Stomach (tissue), 9 donors: ENCODE data around the gene WNT3. TPM values are rescaled to one million over a fixed set of nuclear protein-coding genes. Genes with fewer than 3 reads are reported as not detected.

Source experiments
- DNase-seq, 2 donors: peaks; one replicate each; pipeline versions ENCODE4 v3.0.0 to v3.0.0-alpha.2; 2013 to 2019
- H3K27ac ChIP-seq, 5 donors: fragments of 200-600 bp in 4 of 5; sonication (generic) in 4 of 5; one replicate each; pipeline ENCODE4 v1.5.1; 2013 to 2019; ENCODE audit warnings: mild to moderate bottlenecking in 1 of 5, moderate library complexity in 1 of 5
- H3K27me3 ChIP-seq, 3 donors: fragments of 200-600 bp; sonication (generic); one replicate each; pipeline ENCODE4 v1.5.1; 2017 to 2019; ENCODE audit warnings: mixed run types in 1 of 3
- H3K36me3 ChIP-seq, 4 donors: fragments of 200-600 bp; sonication (generic); 1 replicate in 3 of 4; 2 replicates in 1 of 4; pipeline ENCODE4 v1.5.1; 2016 to 2019
- H3K4me1 ChIP-seq, 4 donors: fragments of 200-600 bp; sonication (generic); one replicate each; pipeline ENCODE4 v1.5.1; 2016 to 2019
- H3K4me3 ChIP-seq, 4 donors: fragments of 200-600 bp; sonication (generic) in 3 of 4; one replicate each; pipeline ENCODE4 v1.5.1; 2016 to 2019; ENCODE audit warnings: mild to moderate bottlenecking in 1 of 4
- H3K9me3 ChIP-seq, 4 donors: fragments of 200-600 bp; sonication (generic); one replicate each; pipeline ENCODE4 v1.5.1; 2016 to 2019
- EP300 ChIP-seq: sonication (generic); formaldehyde crosslinking; IDR thresholded peaks from one replicate; pipeline ENCODE4 v1.6.1; 2017; ENCODE audit warnings: antibody characterized with exemption
- POLR2A ChIP-seq, 4 donors: fragments of 450-650 bp; IDR thresholded peaks; one replicate each; pipeline ENCODE4 v1.6.1; 2016; ENCODE audit warnings: antibody characterized with exemption in 4 of 4, control low read depth in 2 of 4, mild to moderate bottlenecking in 1 of 4, moderate library complexity in 1 of 4
- POLR2AphosphoS5 ChIP-seq, 3 donors: sonication (generic); formaldehyde crosslinking; IDR thresholded peaks; one replicate each; pipeline ENCODE4 v1.6.1; 2016; ENCODE audit warnings: antibody characterized with exemption in 3 of 3
- WGBS, 5 donors: extraction: QIAGEN DNeasy Blood & Tissue Kit in 3 of 5; methylation state at CpG; one replicate each; pipeline versions ENCODE4 v1.1.5 to v1.1.7; 2013 to 2018; 5-methylcytosine and 5-hydroxymethylcytosine counted together
- intact Hi-C: fragments of 100-400 bp; cut with DNase I; formaldehyde crosslinking; loops from one replicate; pipeline ENCODE4 v1.15.1; 2023; ENCODE audit warnings: low total_unique reads
- polyA plus RNA-seq, 3 donors: library from polyadenylated mRNA; stranded (reverse); fragments of 200-250 nt; gene quantifications; one replicate each; pipeline ENCODE4 v1.2.3, GENCODE V29; 2013
- total RNA-seq, 5 donors: library from RNA; depleted of rRNA; stranded (reverse); fragments of >200 nt; gene quantifications; one replicate each; pipeline versions ENCODE4 v1.1.0 to v1.2.3, GENCODE V29; 2014 to 2016
- TF ChIP-seq, protein P1 (sequence below), 7 experiments: fragments of 450-650 bp in 4 of 7; fragments of 200-600 bp in 3 of 7; sonication (generic) in 3 of 7; IDR thresholded peaks; one replicate each; pipeline ENCODE4 v1.5.1; 2016 to 2019; ENCODE audit warnings: antibody characterized with exemption in 7 of 7, control low read depth in 2 of 7, mild to moderate bottlenecking in 1 of 7
- donor health status: healthy with polysubstance abuse.
- donor health status: Bipolar disorder and iron deficiency.
- donor health status: healthy.

The WNT3 gene
- total and polyA plus RNA-seq, 8 donors = 0.14 to 0.73 (median 0.34) TPM; not detected in 2

DNA sequence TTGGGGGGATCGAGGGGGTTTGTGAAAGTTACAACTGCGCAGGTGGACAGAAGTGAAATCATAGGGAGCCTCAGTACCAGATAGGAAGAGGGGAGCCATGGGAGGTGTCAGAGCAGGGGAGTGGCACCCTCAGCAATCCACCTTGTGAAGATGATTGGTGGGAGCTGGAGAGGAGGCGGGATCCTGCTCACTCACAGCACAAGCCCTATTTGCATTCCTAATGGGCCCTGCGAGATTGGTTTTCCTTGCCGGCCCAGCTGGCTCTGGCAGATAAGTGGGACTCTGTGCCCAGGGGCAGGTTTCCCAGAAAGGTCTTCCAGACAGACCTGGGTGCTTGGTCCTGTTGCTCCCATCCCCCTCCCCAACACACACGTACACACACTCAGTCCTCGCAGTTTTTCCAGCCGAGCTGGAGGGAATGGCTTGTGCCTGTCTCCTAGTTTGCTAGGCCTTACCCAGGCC is 9.4 kb downstream of the WNT3 start:
- peaks cover 0 to 37% (median 9%) of the 10 kb centered on the region in 3 donors for H3K27me3 ChIP-seq
- no peak overlapping the region for H3K4me3 ChIP-seq
- no peak overlapping the region for H3K27ac ChIP-seq
- TF ChIP-seq EP300 = no peak
- no peak for TF ChIP-seq POLR2AphosphoS5 (IDR thresholded peaks at IDR 0.05)
- no peak for TF ChIP-seq POLR2A (IDR thresholded peaks at IDR 0.05)
- TF ChIP-seq, protein P1, sequence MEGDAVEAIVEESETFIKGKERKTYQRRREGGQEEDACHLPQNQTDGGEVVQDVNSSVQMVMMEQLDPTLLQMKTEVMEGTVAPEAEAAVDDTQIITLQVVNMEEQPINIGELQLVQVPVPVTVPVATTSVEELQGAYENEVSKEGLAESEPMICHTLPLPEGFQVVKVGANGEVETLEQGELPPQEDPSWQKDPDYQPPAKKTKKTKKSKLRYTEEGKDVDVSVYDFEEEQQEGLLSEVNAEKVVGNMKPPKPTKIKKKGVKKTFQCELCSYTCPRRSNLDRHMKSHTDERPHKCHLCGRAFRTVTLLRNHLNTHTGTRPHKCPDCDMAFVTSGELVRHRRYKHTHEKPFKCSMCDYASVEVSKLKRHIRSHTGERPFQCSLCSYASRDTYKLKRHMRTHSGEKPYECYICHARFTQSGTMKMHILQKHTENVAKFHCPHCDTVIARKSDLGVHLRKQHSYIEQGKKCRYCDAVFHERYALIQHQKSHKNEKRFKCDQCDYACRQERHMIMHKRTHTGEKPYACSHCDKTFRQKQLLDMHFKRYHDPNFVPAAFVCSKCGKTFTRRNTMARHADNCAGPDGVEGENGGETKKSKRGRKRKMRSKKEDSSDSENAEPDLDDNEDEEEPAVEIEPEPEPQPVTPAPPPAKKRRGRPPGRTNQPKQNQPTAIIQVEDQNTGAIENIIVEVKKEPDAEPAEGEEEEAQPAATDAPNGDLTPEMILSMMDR (IDR thresholded peaks at IDR 0.05) = no peak
- WGBS, 5 donors = 62 to 79% (median 67%) methylated on average over 8 of the region's 8 CpGs
- DNase-seq = no peak
- intact Hi-C loops = no loop called here
- H3K4me1 ChIP-seq = no peaks in the 10 kb centered on the region
- no peaks in the 10 kb centered on the region for H3K9me3 ChIP-seq
- H3K36me3 ChIP-seq = no peaks in the 10 kb centered on the region

DNA sequence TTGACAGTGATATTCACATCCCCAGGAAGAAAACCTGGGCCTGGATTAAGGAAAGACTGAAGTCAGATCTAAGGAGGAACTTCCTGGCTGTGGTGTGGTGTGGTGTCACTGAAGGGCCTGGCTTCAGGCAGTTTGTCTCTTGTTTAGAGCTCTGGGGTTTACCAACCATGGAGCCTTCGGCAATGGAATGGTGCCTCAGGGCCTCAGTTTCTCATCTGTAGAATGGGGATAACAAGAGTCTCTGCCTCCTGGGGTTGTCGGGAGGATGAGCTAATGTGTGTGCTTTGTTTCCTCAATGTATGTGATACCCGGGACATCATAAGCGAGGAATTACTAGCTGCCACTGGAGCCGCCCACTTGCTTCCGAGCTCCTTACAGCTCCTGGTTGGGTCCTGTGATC is 12.7 kb downstream of the WNT3 start:
- WGBS, 5 donors = 88 to 94% (median 93%) methylated on average over 4 to 6 of the region's 6 CpGs
- intact Hi-C loops = no loop called here
- no peaks in the 10 kb centered on the region for H3K36me3 ChIP-seq

DNA sequence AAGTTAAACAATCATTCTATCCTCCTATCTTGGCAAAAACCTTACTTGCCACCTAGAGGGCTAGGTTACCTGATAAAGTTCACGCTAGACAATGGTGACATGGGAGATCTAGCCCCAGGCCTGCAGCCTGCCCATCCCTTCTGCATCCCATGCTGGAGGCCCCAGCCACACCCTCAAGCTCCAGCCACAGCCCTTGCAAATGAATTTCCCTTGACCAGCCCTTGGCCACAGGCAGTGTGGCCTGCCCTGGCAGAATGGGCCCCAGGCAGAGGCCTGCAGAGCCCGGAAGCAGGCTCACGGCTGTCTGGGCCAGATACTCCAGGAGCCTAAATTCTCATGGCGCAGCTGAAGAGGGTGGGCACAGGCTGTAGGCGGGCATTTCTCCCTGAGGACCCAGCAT is 14.9 kb downstream of the WNT3 start:
- intact Hi-C loops = no loop called here
- Histone ChIP-seq H3K27ac (no peak overlapping the region), H3K4me3 (no peak overlapping the region), H3K4me1 (no peaks in the 10 kb centered on the region), H3K36me3 (no peaks in the 10 kb centered on the region), H3K9me3 (no peaks in the 10 kb centered on the region), H3K27me3 (peaks cover 0 to 9% (median 0%) of the 10 kb centered on the region in 3 donors)
- TF ChIP-seq, protein P1 (IDR thresholded peaks at IDR 0.05) = no peak
- TF ChIP-seq EP300 (no peak), POLR2AphosphoS5 (IDR thresholded peaks at IDR 0.05) (no peak), POLR2A (IDR thresholded peaks at IDR 0.05) (no peak)
- 83 to 94% (median 90%) methylated on average over 4 to 5 of the region's 5 CpGs for WGBS, 5 donors
- no peak for DNase-seq

More for the DNA sequence above, 12.7 kb downstream of the WNT3 start:
- TF ChIP-seq POLR2AphosphoS5 (IDR thresholded peaks at IDR 0.05) = no peak
- TF ChIP-seq, protein P1 (IDR thresholded peaks at IDR 0.05) = no peak
- TF ChIP-seq EP300 = no peak
- TF ChIP-seq POLR2A (IDR thresholded peaks at IDR 0.05) = no peak
- Histone ChIP-seq H3K4me1 (no peaks in the 10 kb centered on the region), H3K27me3 (peaks cover 0 to 11% (median 0%) of the 10 kb centered on the region in 3 donors), H3K9me3 (no peaks in the 10 kb centered on the region), H3K4me3 (no peak overlapping the region), H3K27ac (no peak overlapping the region)
- DNase-seq = no peak

DNA sequence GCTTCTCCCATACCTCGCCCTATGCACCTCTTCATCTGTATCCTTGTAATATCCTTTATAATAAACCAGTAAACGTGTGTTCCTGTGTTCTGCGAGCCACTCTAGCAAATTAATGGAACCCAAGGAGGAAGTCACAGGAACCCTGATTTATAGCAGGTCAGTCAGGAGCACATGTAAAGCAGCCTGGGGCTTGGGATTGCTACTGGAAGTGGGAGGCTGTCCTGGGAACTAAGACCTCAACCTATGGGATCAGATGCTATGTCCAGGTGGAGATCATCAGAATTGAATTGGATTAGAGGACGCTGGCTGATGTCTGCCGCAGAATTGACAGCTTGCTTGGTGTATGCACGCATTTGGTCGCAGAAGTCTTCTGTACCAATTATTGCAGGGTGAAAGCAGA is 15.7 kb downstream of the WNT3 start:
- H3K27me3 ChIP-seq = peaks cover 0 to 9% (median 0%) of the 10 kb centered on the region in 3 donors
- H3K36me3 ChIP-seq = no peaks in the 10 kb centered on the region
- WGBS, 5 donors = 63 to 85% (median 73%) methylated on average over 7 of the region's 7 CpGs
- TF ChIP-seq, protein P1 (IDR thresholded peaks at IDR 0.05) = no peak
- TF ChIP-seq POLR2AphosphoS5 (IDR thresholded peaks at IDR 0.05) (no peak), POLR2A (IDR thresholded peaks at IDR 0.05) (no peak), EP300 (no peak)
- no peak for DNase-seq
- H3K4me3 ChIP-seq = no peak overlapping the region
- no peaks in the 10 kb centered on the region for H3K4me1 ChIP-seq
- no peaks in the 10 kb centered on the region for H3K9me3 ChIP-seq
- no peak overlapping the region for H3K27ac ChIP-seq
- intact Hi-C loops = no loop called here
